HUES6 (cell line): Measurements from ENCODE around the gene PRKCQ.

ENCODE experiments used
- H3K27ac ChIP-seq: 2 replicates; pipeline ENCODE4 v1.7.0; 2013; ENCODE audit warnings: low read depth, mild to moderate bottlenecking, low read length, inconsistent platforms
- H3K27me3 ChIP-seq: 2 replicates; pipeline ENCODE4 v1.6.1; 2013; ENCODE audit warnings: low read length; ENCODE audit not compliant: control insufficient read depth, insufficient read depth
- H3K36me3 ChIP-seq: 2 replicates; pipeline ENCODE4 v1.6.1; 2013; ENCODE audit warnings: low read length; ENCODE audit not compliant: control insufficient read depth, insufficient read depth
- H3K4me1 ChIP-seq: 2 replicates; pipeline ENCODE4 v1.6.1; 2013; ENCODE audit warnings: low read length; ENCODE audit not compliant: control insufficient read depth, insufficient read depth
- H3K4me3 ChIP-seq: 2 replicates; pipeline ENCODE4 v1.5.1; 2013; ENCODE audit warnings: low read depth, low read length
- H3K9ac ChIP-seq: one replicate; pipeline ENCODE4 v1.6.1; 2013; ENCODE audit warnings: mild to moderate bottlenecking, low read length
- H3K9me3 ChIP-seq: 2 replicates; pipeline ENCODE4 v1.6.1; 2013; ENCODE audit warnings: low read depth, low read length; ENCODE audit not compliant: control insufficient read depth, insufficient read depth

The PRKCQ gene

DNA sequence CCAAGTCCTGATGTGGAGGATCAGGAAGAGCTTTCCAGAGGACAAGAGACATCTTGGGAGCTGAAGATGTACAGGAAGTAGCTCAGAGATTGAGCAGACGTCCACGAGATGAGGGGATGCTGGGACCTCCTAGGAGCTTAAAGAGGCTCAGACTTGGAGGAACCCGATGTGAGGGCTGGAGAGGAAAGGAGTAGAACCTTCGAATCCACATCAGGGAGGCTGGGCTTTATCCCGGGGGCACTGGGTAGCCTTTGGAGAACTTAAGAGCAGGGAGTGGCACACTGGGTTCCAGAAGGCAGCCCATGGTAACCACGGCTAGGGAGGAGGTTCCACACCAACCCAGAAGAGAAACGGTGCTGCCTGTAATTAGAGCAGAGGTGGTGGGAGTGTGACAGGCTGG is 10.8 kb downstream of the PRKCQ start:
- Histone ChIP-seq H3K9me3 (no peaks in the 10 kb centered on the region), H3K27me3 (no peaks in the 10 kb centered on the region), H3K4me1 (peaks cover 4% of the 10 kb centered on the region), H3K4me3 (no peak overlapping the region), H3K27ac (no peak overlapping the region), H3K36me3 (peaks cover 7% of the 10 kb centered on the region; the same call in 1 of the 2 replicates), H3K9ac (no peak overlapping the region)

GRCh38 chr10:6567884-6568283 is 12.2 kb downstream of the PRKCQ start:
- no peak overlapping the region for H3K27ac ChIP-seq
- no peak overlapping the region for H3K4me3 ChIP-seq
- H3K4me1 ChIP-seq = peaks cover 14% of the 10 kb centered on the region
- H3K36me3 ChIP-seq = peaks cover 7% of the 10 kb centered on the region; the same call in 1 of the 2 replicates
- no peaks in the 10 kb centered on the region for H3K27me3 ChIP-seq
- no peaks in the 10 kb centered on the region for H3K9me3 ChIP-seq
- H3K9ac ChIP-seq = no peak overlapping the region

GRCh38 chr10:6567203-6567703 is 12.8 kb downstream of the PRKCQ start:
- no peaks in the 10 kb centered on the region for H3K27me3 ChIP-seq
- H3K4me3 ChIP-seq = no peak overlapping the region
- H3K9ac ChIP-seq = no peak overlapping the region
- H3K27ac ChIP-seq = no peak overlapping the region
- H3K9me3 ChIP-seq = no peaks in the 10 kb centered on the region
- peaks cover 20% of the 10 kb centered on the region for H3K4me1 ChIP-seq
- peaks cover 7% of the 10 kb centered on the region; the same call in 1 of the 2 replicates for H3K36me3 ChIP-seq

DNA sequence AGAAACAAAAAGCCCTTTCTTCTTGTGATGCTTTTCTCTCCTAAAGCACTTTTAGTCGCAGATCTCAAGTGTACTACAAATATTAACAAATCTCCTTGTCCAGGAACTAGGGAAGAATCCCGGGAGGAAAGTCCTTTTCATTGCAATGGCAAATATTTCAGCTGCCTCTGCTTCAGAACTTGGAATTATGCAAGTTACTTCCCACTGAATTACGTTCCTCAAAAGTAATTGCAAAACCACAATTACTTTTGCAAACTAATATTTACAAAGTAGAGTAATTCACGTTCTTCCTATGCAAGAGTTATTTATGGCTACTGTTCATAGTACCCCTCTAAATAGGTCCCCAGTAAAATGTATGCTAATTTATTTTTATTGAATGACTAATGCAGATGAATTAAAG is 14.5 kb downstream of the PRKCQ start:
- H3K27ac ChIP-seq = no peak overlapping the region
- H3K36me3 ChIP-seq = peaks cover 3% of the 10 kb centered on the region; the same call in 1 of the 2 replicates
- H3K4me3 ChIP-seq = no peak overlapping the region
- H3K27me3 ChIP-seq = no peaks in the 10 kb centered on the region
- no peak overlapping the region for H3K9ac ChIP-seq
- H3K4me1 ChIP-seq = peaks cover 20% of the 10 kb centered on the region
- H3K9me3 ChIP-seq = no peaks in the 10 kb centered on the region

- no peaks in the 10 kb centered on the region for H3K9me3 ChIP-seq
- no peaks in the 10 kb centered on the region for H3K27me3 ChIP-seq
- no peak overlapping the region for H3K9ac ChIP-seq
- H3K36me3 ChIP-seq = peaks cover 3% of the 10 kb centered on the region; the same call in 1 of the 2 replicates
- no peak overlapping the region for H3K4me3 ChIP-seq
- peaks cover 24% of the 10 kb centered on the region for H3K4me1 ChIP-seq
- H3K27ac ChIP-seq = no peak overlapping the region
Measured at GRCh38 chr10:6564367-6564766, 15.7 kb downstream of the PRKCQ start.

DNA sequence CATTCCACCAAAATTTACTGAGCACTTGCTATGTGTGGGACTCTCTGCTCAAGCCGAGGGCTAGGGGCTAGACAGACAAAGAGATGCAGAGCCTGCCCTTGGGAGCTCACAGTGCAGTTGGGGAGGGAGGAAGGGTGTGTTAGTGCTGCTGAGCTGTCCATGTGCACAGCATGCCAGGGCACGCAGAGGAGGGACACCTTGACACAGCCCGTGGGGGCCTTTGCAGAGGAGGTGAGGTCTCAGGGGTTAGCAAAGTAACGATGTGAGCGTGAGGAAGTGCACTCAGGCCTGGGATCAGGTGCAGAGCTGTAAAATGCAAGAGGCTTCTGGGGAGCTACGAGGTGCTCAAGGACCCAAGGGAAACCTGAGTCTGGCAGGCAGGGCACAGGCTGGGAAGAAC is 16.3 kb downstream of the PRKCQ start:
- H3K27me3 ChIP-seq = no peaks in the 10 kb centered on the region
- no peak overlapping the region for H3K9ac ChIP-seq
- no peaks in the 10 kb centered on the region for H3K9me3 ChIP-seq
- no peak overlapping the region for H3K4me3 ChIP-seq
- H3K27ac ChIP-seq = no peak overlapping the region
- H3K36me3 ChIP-seq = no peaks in the 10 kb centered on the region
- peaks cover 24% of the 10 kb centered on the region for H3K4me1 ChIP-seq

- Histone ChIP-seq H3K9me3 (no peaks in the 10 kb centered on the region), H3K36me3 (no peaks in the 10 kb centered on the region), H3K27me3 (no peaks in the 10 kb centered on the region), H3K9ac (no peak overlapping the region), H3K4me3 (no peak overlapping the region), H3K27ac (no peak overlapping the region), H3K4me1 (peaks cover 24% of the 10 kb centered on the region)
Measured at GRCh38 chr10:6563075-6563474, 17.0 kb downstream of the PRKCQ start.

DNA sequence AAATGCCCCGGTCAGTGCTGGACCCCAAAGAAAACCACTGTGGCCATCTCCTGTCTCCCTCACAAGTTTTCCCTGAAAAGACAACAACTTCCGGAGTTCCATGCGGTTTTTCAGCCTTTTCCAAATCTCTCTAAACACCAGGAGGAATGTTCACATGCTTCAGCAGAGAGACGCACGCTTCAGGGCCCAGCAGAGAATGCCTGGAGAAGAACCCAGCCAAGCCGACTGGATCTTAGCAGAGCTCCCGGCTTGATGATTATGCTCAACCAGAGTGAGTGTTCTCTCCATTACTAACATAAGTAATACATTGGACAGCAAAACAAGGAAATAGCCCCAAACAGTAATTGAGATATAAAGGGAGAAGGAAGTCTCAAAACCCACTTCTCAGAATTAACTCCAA is 17.9 kb downstream of the PRKCQ start:
- peaks cover 24% of the 10 kb centered on the region for H3K4me1 ChIP-seq
- H3K27ac ChIP-seq = no peak overlapping the region
- no peaks in the 10 kb centered on the region for H3K36me3 ChIP-seq

DNA sequence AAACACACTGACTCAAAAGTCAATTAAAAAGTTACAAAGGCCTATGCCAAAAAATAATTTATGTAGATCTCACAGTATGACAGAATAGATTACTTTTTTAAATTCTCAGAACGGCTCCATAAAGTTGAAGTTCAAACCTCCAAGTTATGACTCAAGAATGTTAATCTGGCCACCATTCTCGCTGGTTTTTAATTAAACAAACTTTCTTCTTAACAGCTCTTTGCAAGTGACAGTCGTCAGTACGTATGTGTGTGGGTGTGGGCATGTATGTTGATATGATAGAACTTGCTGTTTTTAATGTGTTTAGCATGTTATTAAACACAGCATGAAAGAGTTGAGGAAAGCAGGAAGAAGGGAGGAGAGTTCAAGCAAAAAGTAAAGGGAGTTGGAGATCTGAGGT is 18.5 kb downstream of the PRKCQ start:
- Histone ChIP-seq H3K27ac (no peak overlapping the region), H3K4me1 (peaks cover 24% of the 10 kb centered on the region), H3K4me3 (no peak overlapping the region), H3K36me3 (no peaks in the 10 kb centered on the region), H3K9me3 (no peaks in the 10 kb centered on the region), H3K27me3 (no peaks in the 10 kb centered on the region), H3K9ac (no peak overlapping the region)

More for the DNA sequence above, 17.9 kb downstream of the PRKCQ start:
- H3K9ac ChIP-seq = no peak overlapping the region
- H3K4me3 ChIP-seq = no peak overlapping the region
- H3K9me3 ChIP-seq = no peaks in the 10 kb centered on the region
- H3K27me3 ChIP-seq = no peaks in the 10 kb centered on the region

- no peaks in the 10 kb centered on the region for H3K27me3 ChIP-seq
- no peak overlapping the region for H3K4me3 ChIP-seq
- H3K9ac ChIP-seq = no peak overlapping the region
- H3K27ac ChIP-seq = no peak overlapping the region
- peaks cover 20% of the 10 kb centered on the region for H3K4me1 ChIP-seq
- H3K36me3 ChIP-seq = no peaks in the 10 kb centered on the region
- no peaks in the 10 kb centered on the region for H3K9me3 ChIP-seq
Measured at GRCh38 chr10:6558759-6559461, 21.2 kb downstream of the PRKCQ start.

DNA sequence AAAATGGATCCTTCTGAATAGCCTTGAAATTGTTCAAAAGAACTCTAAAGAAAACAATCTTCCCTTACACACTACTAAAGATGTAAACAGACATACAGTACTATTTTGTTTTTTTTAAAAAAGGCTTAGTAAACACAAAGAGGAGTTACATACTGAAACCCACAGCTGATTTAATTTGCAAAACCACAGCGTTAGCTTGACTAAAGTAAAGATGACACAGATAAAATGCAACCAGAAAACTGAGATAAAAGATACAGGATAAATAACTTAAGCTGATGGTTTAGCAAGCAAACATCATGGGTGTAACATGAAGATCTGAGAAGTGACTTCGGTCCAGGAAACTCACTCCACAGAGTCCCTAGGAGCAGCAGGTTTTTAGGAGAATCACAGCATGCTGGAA is 21.8 kb downstream of the PRKCQ start:
- Histone ChIP-seq H3K27me3 (no peaks in the 10 kb centered on the region), H3K9ac (no peak overlapping the region), H3K9me3 (no peaks in the 10 kb centered on the region), H3K4me1 (peaks cover 13% of the 10 kb centered on the region), H3K27ac (no peak overlapping the region), H3K4me3 (no peak overlapping the region), H3K36me3 (no peaks in the 10 kb centered on the region)
